GM23338 (cell line): ENCODE data around the gene VPS16.

Source experiments
- CREB1 ChIP-seq: fragments of 250-450 bp; sonication (Bioruptor Pico); IDR thresholded peaks from 2 replicates; pipeline ENCODE4 v1.5.0; 2020; ENCODE audit warnings: low read depth, mild to moderate bottlenecking, moderate library complexity
- EZH2 ChIP-seq: fragments of 200-600 bp; sonication (generic); IDR thresholded peaks from one replicate; pipeline ENCODE4 v1.8.0; 2017; ENCODE audit warnings: antibody characterized with exemption, mild to moderate bottlenecking, low read depth; ENCODE audit not compliant: unreplicated experiment
- EZH2phosphoT487 ChIP-seq: fragments of 200-600 bp; sonication (generic); IDR thresholded peaks from one replicate; pipeline ENCODE4 v1.8.1; 2018; ENCODE audit warnings: antibody characterized with exemption; ENCODE audit not compliant: unreplicated experiment
- JUNB ChIP-seq: IDR thresholded peaks from one replicate; pipeline ENCODE4 v1.6.1; 2016; ENCODE audit warnings: antibody characterized with exemption; ENCODE audit not compliant: unreplicated experiment
- POLR2AphosphoS5 ChIP-seq: IDR thresholded peaks from 2 replicates; pipeline ENCODE4 v1.6.1; 2016; ENCODE audit warnings: antibody characterized with exemption, low read depth
- REST ChIP-seq: IDR thresholded peaks from one replicate; pipeline ENCODE4 v1.6.1; 2018; ENCODE audit warnings: antibody characterized with exemption; ENCODE audit not compliant: unreplicated experiment
- ZNF114 ChIP-seq: fragments of 250-450 bp; sonication (Bioruptor Pico); IDR thresholded peaks from 2 replicates; pipeline ENCODE4 v1.5.0; 2020; ENCODE audit warnings: mild to moderate bottlenecking, moderate library complexity
- ZNF331 ChIP-seq: fragments of 250-450 bp; sonication (Bioruptor Pico); IDR thresholded peaks from 2 replicates; pipeline ENCODE4 v1.5.0; 2020; ENCODE audit warnings: low read depth, mild to moderate bottlenecking, moderate library complexity
- TF ChIP-seq, protein P1 (sequence below): IDR thresholded peaks from 2 replicates; pipeline ENCODE4 v1.6.1; 2016; ENCODE audit warnings: antibody characterized with exemption
- TF ChIP-seq, protein P2 (sequence below), 2 experiments: fragments of 200-600 bp in 1 of 2; sonication (generic) in 1 of 2; conservative IDR thresholded peaks; 2 replicates each; pipeline versions ENCODE4 v1.5.1 to v1.6.1; 2016 to 2017; ENCODE audit warnings: antibody characterized with exemption in 2 of 2, low read depth in 2 of 2, mild to moderate bottlenecking in 2 of 2, moderate library complexity in 1 of 2

DNA sequence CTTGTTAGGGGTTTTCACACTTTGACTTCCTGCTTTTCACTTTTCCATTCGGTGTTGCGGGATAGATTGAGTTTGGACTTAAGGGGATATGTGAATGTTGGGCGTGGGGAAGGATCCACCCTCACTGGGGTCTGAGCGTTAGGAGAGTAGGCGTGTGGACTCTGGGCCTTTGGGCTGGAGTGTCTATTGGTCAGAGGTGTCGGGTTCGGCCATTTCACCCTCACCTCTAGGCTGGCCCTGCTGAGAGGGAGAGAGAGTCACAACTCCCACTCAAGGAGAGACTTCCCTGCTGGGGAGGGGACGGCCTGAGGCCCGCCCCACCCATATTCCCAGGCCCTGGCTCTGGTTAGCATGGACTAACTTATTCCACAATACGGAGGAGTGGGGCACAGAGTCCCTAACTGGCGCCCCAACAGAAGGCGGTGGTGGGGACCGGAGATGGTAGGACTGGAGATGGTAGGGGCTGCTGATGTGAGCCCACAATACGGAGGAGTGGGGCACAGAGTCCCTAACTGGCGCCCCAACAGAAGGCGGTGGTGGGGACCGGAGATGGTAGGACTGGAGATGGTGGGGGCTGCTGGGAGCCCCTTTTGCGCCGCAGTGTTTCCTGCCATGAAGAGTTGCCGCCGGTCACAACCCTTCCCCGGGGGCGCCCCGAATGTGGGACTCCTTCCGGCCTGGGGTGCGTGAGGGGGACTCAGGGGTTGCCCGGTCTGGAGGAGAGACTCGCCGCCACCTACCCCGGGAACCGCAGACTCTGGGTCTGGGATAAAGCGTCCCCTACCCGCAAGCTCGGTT, 31.3 kb downstream of the VPS16 start:
- no peak for TF ChIP-seq REST
- TF ChIP-seq, protein P1, sequence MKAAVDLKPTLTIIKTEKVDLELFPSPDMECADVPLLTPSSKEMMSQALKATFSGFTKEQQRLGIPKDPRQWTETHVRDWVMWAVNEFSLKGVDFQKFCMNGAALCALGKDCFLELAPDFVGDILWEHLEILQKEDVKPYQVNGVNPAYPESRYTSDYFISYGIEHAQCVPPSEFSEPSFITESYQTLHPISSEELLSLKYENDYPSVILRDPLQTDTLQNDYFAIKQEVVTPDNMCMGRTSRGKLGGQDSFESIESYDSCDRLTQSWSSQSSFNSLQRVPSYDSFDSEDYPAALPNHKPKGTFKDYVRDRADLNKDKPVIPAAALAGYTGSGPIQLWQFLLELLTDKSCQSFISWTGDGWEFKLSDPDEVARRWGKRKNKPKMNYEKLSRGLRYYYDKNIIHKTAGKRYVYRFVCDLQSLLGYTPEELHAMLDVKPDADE: no peak
- TF ChIP-seq, protein P2, sequence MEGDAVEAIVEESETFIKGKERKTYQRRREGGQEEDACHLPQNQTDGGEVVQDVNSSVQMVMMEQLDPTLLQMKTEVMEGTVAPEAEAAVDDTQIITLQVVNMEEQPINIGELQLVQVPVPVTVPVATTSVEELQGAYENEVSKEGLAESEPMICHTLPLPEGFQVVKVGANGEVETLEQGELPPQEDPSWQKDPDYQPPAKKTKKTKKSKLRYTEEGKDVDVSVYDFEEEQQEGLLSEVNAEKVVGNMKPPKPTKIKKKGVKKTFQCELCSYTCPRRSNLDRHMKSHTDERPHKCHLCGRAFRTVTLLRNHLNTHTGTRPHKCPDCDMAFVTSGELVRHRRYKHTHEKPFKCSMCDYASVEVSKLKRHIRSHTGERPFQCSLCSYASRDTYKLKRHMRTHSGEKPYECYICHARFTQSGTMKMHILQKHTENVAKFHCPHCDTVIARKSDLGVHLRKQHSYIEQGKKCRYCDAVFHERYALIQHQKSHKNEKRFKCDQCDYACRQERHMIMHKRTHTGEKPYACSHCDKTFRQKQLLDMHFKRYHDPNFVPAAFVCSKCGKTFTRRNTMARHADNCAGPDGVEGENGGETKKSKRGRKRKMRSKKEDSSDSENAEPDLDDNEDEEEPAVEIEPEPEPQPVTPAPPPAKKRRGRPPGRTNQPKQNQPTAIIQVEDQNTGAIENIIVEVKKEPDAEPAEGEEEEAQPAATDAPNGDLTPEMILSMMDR (conservative IDR thresholded peaks at IDR 0.05; ENCODE audit: low read depth in 2 of 2): no peak
- TF ChIP-seq EZH2phosphoT487: no peak
- no peak for TF ChIP-seq ZNF331 (CRISPR knock-in tag)
- TF ChIP-seq POLR2AphosphoS5: no peak
- no peak for TF ChIP-seq JUNB
- TF ChIP-seq EZH2: no peak
- no peak for TF ChIP-seq CREB1 (CRISPR knock-in tag)
- TF ChIP-seq ZNF114 (CRISPR knock-in tag): no peak
